CD4-positive, alpha-beta T cell (primary cell): ENCODE measurements around the gene CLCN6. TPM values are rescaled to one million over a fixed set of nuclear protein-coding genes. Genes with fewer than 3 reads are reported as not detected.

Source experiments
- ATAC-seq: fragments of 200-7000 bp; cut with Tn5 transposase; one replicate; pipeline ENCODE4 v1.10.0; 2022; ENCODE audit warnings: mild to moderate bottlenecking; ENCODE audit not compliant: poor library complexity
- CTCF ChIA-PET: fragments of 350-600 bp; sonication (Branson Sonifier 250); formaldehyde crosslinking; loops from one replicate; lab custom pipeline; 2021; ENCODE audit warnings: antibody characterized with exemption, inconsistent platforms; lab: Charles Lee
- POLR2A ChIA-PET: fragments of 350-600 bp; sonication (Branson Sonifier 250); formaldehyde crosslinking; loops from one replicate; lab custom pipeline; 2021; ENCODE audit warnings: antibody characterized with exemption, inconsistent platforms; lab: Charles Lee
- DNase-seq, 14 experiments: peaks; one replicate each; pipeline ENCODE4 v3.0.0-alpha.2; 2013 to 2020; ENCODE audit warnings: mixed read lengths in 2 of 14
- H3K27ac ChIP-seq, 2 donors: one replicate each; pipeline versions ENCODE4 v1.5.1 to v1.7.0; 2013; ENCODE audit warnings: low read length in 2 of 2, low read depth in 1 of 2, mild to moderate bottlenecking in 1 of 2
- H3K27me3 ChIP-seq, 2 experiments: 1 replicate in 1 of 2; 2 replicates in 1 of 2; pipeline versions ENCODE4 v1.6.1 to v1.7.0; 2013; ENCODE audit warnings: low read length in 2 of 2, control low read depth in 1 of 2, mild to moderate bottlenecking in 1 of 2, moderate library complexity in 1 of 2; ENCODE audit not compliant: insufficient read depth in 2 of 2, control insufficient read depth in 1 of 2
- H3K36me3 ChIP-seq: one replicate; pipeline ENCODE4 v1.6.1; 2013; ENCODE audit warnings: low read length, control low read depth; ENCODE audit not compliant: insufficient read depth
- H3K4me1 ChIP-seq: one replicate; pipeline ENCODE4 v1.6.1; 2013; ENCODE audit warnings: low read length, control low read depth; ENCODE audit not compliant: insufficient read depth
- H3K4me3 ChIP-seq: one replicate; pipeline ENCODE4 v1.5.1; 2013; ENCODE audit warnings: mild to moderate bottlenecking, low read length, moderate library complexity
- H3K9me3 ChIP-seq, 2 experiments: 1 replicate in 1 of 2; 2 replicates in 1 of 2; pipeline versions ENCODE4 v1.6.1 to v1.7.0; 2013; ENCODE audit warnings: low read length in 2 of 2, mild to moderate bottlenecking in 2 of 2, control low read depth in 1 of 2, moderate library complexity in 1 of 2; ENCODE audit not compliant: control insufficient read depth in 1 of 2, insufficient read depth in 1 of 2
- H3K27ac Mint-ChIP-seq: one replicate; pipeline ENCODE4 v1.8.0; 2020; ENCODE audit warnings: mixed read lengths
- H3K27me3 Mint-ChIP-seq: one replicate; pipeline ENCODE4 v1.8.0; 2021; ENCODE audit warnings: mixed read lengths
- H3K36me3 Mint-ChIP-seq: one replicate; pipeline ENCODE4 v1.8.0; 2021; ENCODE audit warnings: low read depth, mixed read lengths
- H3K4me1 Mint-ChIP-seq: one replicate; pipeline ENCODE4 v1.8.0; 2021; ENCODE audit warnings: low read depth, mixed read lengths
- H3K4me3 Mint-ChIP-seq: one replicate; pipeline ENCODE4 v1.8.0; 2020; ENCODE audit warnings: mild to moderate bottlenecking, mixed read lengths
- H3K9me3 Mint-ChIP-seq: one replicate; pipeline ENCODE4 v1.8.0; 2020; ENCODE audit warnings: mixed read lengths
- intact Hi-C, 2 experiments: fragments of 100-400 bp; cut with DNase I in 1 of 2; cut with micrococcal nuclease in 1 of 2; formaldehyde crosslinking; loops; one replicate each; pipeline versions ENCODE4 v1.15.1 to v1.9.0; 2023 to 2025; cut with DNase I, micrococcal nuclease
- total RNA-seq, 174 experiments: library from RNA in 2 of 174; stranded (reverse) in 2 of 174; gene quantifications; one replicate each; pipeline ENCODE4 v1.2.3 and lab custom pipeline; 2021 to 2026
- TF ChIP-seq, protein P1 (sequence below): fragments of 200-600 bp; IDR thresholded peaks from one replicate; pipeline ENCODE4 v1.8.0; 2022; ENCODE audit warnings: antibody characterized with exemption, mild to moderate bottlenecking

Gene CLCN6
- total RNA-seq, 2 experiments from 2014 or later = 10.9 to 11.2 TPM

- no peak overlapping the region for H3K27ac ChIP-seq
- H3K4me1 Mint-ChIP-seq = peaks cover 8% of the 10 kb centered on the region
- ATAC-seq (no peak), DNase-seq (peak in 1 of 14 experiments; percentile 16)
- no peak overlapping the region for H3K4me3 ChIP-seq
- ChIA-PET POLR2A (no interaction called here), CTCF (no interaction called here)
- intact Hi-C loops = no loop called here
- peaks cover 61% of the 10 kb centered on the region for H3K36me3 Mint-ChIP-seq
- H3K9me3 Mint-ChIP-seq = no peaks in the 10 kb centered on the region
- H3K36me3 ChIP-seq = peaks cover 66% of the 10 kb centered on the region
- H3K4me1 ChIP-seq = peaks cover 17% of the 10 kb centered on the region
- H3K27ac Mint-ChIP-seq = no peak overlapping the region
- no peak overlapping the region for H3K4me3 Mint-ChIP-seq
- no peaks in the 10 kb centered on the region for H3K27me3 ChIP-seq
- no peaks in the 10 kb centered on the region for H3K9me3 ChIP-seq
- TF ChIP-seq, protein P1, sequence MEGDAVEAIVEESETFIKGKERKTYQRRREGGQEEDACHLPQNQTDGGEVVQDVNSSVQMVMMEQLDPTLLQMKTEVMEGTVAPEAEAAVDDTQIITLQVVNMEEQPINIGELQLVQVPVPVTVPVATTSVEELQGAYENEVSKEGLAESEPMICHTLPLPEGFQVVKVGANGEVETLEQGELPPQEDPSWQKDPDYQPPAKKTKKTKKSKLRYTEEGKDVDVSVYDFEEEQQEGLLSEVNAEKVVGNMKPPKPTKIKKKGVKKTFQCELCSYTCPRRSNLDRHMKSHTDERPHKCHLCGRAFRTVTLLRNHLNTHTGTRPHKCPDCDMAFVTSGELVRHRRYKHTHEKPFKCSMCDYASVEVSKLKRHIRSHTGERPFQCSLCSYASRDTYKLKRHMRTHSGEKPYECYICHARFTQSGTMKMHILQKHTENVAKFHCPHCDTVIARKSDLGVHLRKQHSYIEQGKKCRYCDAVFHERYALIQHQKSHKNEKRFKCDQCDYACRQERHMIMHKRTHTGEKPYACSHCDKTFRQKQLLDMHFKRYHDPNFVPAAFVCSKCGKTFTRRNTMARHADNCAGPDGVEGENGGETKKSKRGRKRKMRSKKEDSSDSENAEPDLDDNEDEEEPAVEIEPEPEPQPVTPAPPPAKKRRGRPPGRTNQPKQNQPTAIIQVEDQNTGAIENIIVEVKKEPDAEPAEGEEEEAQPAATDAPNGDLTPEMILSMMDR = no peak
- no peaks in the 10 kb centered on the region for H3K27me3 Mint-ChIP-seq
These were observed 8.3 kb upstream of the CLCN6 start for GRCh38 chr1:11797525-11798216.

- Histone ChIP-seq H3K27ac (no peak overlapping the region), H3K36me3 (peaks cover 61% of the 10 kb centered on the region), H3K9me3 (no peaks in the 10 kb centered on the region), H3K4me1 (peaks cover 31% of the 10 kb centered on the region), H3K4me3 (no peak overlapping the region), H3K27me3 (no peaks in the 10 kb centered on the region)
- peaks cover 66% of the 10 kb centered on the region for H3K36me3 Mint-ChIP-seq
- POLR2A ChIA-PET = no interaction called here
- no peak for ATAC-seq
- no peak overlapping the region for H3K4me3 Mint-ChIP-seq
- no peak overlapping the region for H3K27ac Mint-ChIP-seq
- peaks cover 23% of the 10 kb centered on the region for H3K4me1 Mint-ChIP-seq
- intact Hi-C loops = no loop called here
- CTCF ChIA-PET = no interaction called here
- TF ChIP-seq, protein P1 = no peak
- no peak for DNase-seq
- no peaks in the 10 kb centered on the region for H3K9me3 Mint-ChIP-seq
- H3K27me3 Mint-ChIP-seq = no peaks in the 10 kb centered on the region
These were observed 6.9 kb upstream of the CLCN6 start for GRCh38 chr1:11799099-11799498.

DNA sequence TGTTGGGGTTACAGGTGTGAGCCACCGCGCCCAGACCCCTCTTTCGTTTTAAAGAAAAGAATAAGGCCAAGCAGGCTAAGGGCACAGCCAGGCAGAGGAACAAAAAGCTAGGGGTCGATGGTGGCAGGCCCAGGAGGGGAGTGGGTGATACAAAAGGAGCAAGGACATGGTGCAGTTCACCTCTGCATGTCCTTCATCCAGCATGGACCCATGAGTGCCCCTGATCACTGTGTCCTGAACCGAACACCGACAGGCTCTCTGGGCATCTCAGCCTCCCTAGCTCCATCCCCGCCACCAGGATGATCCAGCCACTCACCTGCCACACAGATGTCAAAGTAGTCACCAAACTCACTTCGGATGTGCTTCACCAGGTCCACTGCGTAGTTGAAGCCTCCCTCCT, 6.1 kb upstream of the CLCN6 start:
- intact Hi-C loops = loop anchor here in 1 of 2 experiments (5.0 kb wide), 1 partner anchor 63 kb away; the partner anchor contains the start of gene AGTRAP
- no peak overlapping the region for H3K27ac Mint-ChIP-seq
- no peaks in the 10 kb centered on the region for H3K9me3 ChIP-seq
- ChIA-PET CTCF (no interaction called here), POLR2A (no interaction called here)
- peaks cover 31% of the 10 kb centered on the region for H3K4me1 Mint-ChIP-seq
- DNase-seq (no peak), ATAC-seq (no peak)
- H3K36me3 ChIP-seq = peaks cover 53% of the 10 kb centered on the region
- no peaks in the 10 kb centered on the region for H3K9me3 Mint-ChIP-seq
- no peak overlapping the region for H3K27ac ChIP-seq
- peaks cover 59% of the 10 kb centered on the region for H3K36me3 Mint-ChIP-seq
- no peak overlapping the region for H3K4me3 ChIP-seq
- no peak overlapping the region for H3K4me3 Mint-ChIP-seq
- H3K4me1 ChIP-seq = peaks cover 39% of the 10 kb centered on the region
- TF ChIP-seq, protein P1 = no peak
- no peaks in the 10 kb centered on the region for H3K27me3 Mint-ChIP-seq
- no peaks in the 10 kb centered on the region for H3K27me3 ChIP-seq
